ENCODE results near the gene CAMTA1.

Gene CAMTA1

GRCh38 chr1:7043719-7044535 is 258.7 kb downstream of the CAMTA1 start:
- in situ Hi-C loops (cut with MboI; ENCODE audit: low sequenced_read_pairs, unreplicated experiment): loop anchor here (25.0 kb wide), 1 partner anchor 593 kb away; no protein-coding TSS in a partner anchor
- DNase-seq (ENCODE audit: low spot score): no peak
- TF ChIP-seq CTCF (IDR thresholded peaks at IDR 0.05; ENCODE audit: borderline replicate concordance, control extremely low read depth, extremely low read depth, insufficient read depth, missing control alignments): no peak

GRCh38 chr1:7045897-7046296 is 260.6 kb downstream of the CAMTA1 start:
- no peak for TF ChIP-seq CTCF (IDR thresholded peaks at IDR 0.05; ENCODE audit: borderline replicate concordance, control extremely low read depth, extremely low read depth, insufficient read depth, missing control alignments)
- in situ Hi-C loops (cut with MboI; ENCODE audit: low sequenced_read_pairs, unreplicated experiment): loop anchor here (25.0 kb wide), 1 partner anchor 591 kb away; no protein-coding TSS in a partner anchor
- no peak for DNase-seq (ENCODE audit: low spot score)

GRCh38 chr1:7046314-7046713 is 261.1 kb downstream of the CAMTA1 start:
- in situ Hi-C loops (cut with MboI; ENCODE audit: low sequenced_read_pairs, unreplicated experiment): loop anchor here (25.0 kb wide), 1 partner anchor 591 kb away; no protein-coding TSS in a partner anchor
- no peak for DNase-seq (ENCODE audit: low spot score)
- TF ChIP-seq CTCF (IDR thresholded peaks at IDR 0.05; ENCODE audit: borderline replicate concordance, control extremely low read depth, extremely low read depth, insufficient read depth, missing control alignments): no peak

- in situ Hi-C loops (cut with MboI; ENCODE audit: low sequenced_read_pairs, unreplicated experiment): loop anchor here (25.0 kb wide), 1 partner anchor 590 kb away; no protein-coding TSS in a partner anchor
- no peak for DNase-seq (ENCODE audit: low spot score)
- no peak for TF ChIP-seq CTCF (IDR thresholded peaks at IDR 0.05; ENCODE audit: borderline replicate concordance, control extremely low read depth, extremely low read depth, insufficient read depth, missing control alignments)
Observed at GRCh38 chr1:7046891-7047290, 261.6 kb downstream of the CAMTA1 start.

- in situ Hi-C loops (cut with MboI; ENCODE audit: low sequenced_read_pairs, unreplicated experiment): loop anchor here (25.0 kb wide), 1 partner anchor 589 kb away; no protein-coding TSS in a partner anchor
- no peak for TF ChIP-seq CTCF (IDR thresholded peaks at IDR 0.05; ENCODE audit: borderline replicate concordance, control extremely low read depth, extremely low read depth, insufficient read depth, missing control alignments)
- no peak for DNase-seq (ENCODE audit: low spot score)
Observed at GRCh38 chr1:7047866-7048265, 262.6 kb downstream of the CAMTA1 start.

- no peak for TF ChIP-seq CTCF (IDR thresholded peaks at IDR 0.05; ENCODE audit: borderline replicate concordance, control extremely low read depth, extremely low read depth, insufficient read depth, missing control alignments)
- in situ Hi-C loops (cut with MboI; ENCODE audit: low sequenced_read_pairs, unreplicated experiment): loop anchor here (25.0 kb wide), 1 partner anchor 589 kb away; no protein-coding TSS in a partner anchor
- no peak for DNase-seq (ENCODE audit: low spot score)
Observed at GRCh38 chr1:7048395-7048794, 263.1 kb downstream of the CAMTA1 start.
